ENCODE results near the gene MYG1.

MYG1 gene, protein sequence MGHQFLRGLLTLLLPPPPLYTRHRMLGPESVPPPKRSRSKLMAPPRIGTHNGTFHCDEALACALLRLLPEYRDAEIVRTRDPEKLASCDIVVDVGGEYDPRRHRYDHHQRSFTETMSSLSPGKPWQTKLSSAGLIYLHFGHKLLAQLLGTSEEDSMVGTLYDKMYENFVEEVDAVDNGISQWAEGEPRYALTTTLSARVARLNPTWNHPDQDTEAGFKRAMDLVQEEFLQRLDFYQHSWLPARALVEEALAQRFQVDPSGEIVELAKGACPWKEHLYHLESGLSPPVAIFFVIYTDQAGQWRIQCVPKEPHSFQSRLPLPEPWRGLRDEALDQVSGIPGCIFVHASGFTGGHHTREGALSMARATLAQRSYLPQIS

DNA sequence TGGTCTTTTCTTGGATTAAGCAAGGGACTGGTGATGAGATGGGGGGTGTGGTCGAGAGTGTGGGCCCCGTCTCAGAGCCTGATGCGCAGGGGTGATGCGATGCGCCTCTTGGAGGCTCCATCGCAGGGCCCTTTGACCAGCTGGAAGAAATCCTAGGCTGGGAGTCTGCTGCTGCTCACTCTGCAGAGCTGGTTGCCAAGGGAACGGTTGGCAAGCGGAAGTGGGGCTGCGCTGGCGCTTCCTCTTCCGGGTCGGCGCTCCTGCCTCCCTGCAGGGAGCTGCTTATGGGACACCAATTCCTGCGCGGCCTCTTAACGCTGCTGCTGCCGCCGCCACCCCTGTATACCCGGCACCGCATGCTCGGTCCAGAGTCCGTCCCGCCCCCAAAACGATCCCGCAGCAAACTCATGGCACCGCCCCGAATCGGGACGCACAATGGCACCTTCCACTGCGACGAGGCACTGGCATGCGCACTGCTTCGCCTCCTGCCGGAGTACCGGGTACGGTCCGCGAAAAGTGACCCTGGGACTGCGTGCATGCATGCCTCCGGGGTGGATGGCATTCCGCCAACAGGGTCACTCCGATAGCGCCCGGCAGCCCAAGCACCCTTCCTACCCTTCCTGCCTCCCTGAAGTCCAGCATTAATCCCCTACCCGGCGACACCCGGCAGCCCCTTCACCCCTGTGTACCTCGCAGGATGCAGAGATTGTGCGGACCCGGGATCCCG lies at the start of gene MYG1:
Gene MYG1 (plus strand): TSS at position 242 of the 727 bp plus-strand sequence. CDS start 43 bp downstream, at position 285.
- peak; percentile 66 to 83 (median 78) for DNase-seq (ENCODE audit: low read depth in 3 of 3)

DNA sequence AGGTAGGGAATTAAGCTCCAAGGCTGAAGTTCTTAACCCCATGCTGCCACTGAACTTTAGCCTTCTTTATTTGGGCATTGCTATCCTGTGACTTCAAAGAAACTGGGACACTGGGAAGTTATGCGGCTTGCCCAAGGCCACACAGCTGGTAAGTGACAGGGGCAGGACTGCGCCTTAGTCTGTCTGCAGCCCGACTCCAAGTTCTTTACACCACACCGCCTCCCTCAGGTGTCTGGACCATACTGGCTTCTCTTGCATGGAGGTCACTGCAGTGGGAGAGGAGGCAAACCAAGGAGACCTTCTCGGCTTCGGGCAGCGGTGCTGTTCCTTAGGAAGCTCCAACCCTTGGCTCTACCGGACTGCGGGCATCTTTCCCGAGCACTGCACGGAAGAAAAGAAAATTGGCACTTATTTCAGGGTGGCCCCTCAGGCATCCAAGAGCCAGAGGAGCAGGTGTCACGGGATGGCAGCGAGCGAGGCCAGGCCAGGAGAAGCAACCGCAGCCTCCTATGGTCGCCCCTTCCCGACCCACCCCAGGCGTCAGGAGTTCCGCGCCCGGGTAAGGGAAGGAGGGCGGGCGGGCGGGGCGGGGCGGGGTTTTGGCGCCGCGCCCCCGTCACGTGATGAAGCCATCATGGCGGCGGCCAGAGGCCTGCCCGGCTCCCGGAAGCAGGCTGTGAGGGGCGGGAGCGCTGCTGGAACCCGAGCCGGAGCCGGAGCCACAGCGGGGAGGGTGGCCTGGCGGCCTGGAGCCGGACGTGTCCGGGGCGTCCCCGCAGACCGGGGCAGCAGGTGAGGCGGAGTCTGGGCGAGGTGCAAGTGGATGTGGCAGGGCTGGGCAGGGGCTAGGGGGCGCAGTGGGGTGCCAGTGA lies 47.8 kb upstream of the MYG1 start:
- peak in 1 of 3 donors; percentile 62 for DNase-seq (ENCODE audit: low read depth in 3 of 3)

DNA sequence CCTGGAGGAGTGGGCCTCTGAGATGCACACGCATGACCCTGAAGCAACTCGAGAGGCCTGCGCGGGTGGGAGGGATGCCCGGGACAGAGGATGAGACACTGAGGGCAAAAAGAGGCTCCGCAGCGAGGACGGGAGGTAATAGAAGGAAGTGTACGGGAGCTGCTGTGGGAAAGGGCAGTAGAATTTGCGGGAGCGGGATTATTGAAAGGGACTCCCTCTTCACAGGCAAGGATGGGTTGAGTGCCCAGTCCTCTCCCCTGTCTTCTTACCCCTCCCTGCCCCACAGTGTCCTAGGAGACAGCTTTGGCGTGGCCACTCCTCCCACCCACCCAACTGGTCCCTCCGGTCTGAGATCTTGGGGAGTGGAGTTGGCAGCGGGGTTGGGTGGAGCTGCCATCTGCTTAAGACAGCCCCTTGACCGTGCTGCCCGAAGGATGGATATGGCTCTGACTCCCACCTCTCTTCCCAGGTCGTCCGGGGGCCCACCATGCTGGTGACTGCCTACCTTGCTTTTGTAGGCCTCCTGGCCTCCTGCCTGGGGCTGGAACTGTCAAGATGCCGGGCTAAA lies 47.1 kb upstream of the MYG1 start:
- no peak for DNase-seq (ENCODE audit: low read depth in 3 of 3)

DNA sequence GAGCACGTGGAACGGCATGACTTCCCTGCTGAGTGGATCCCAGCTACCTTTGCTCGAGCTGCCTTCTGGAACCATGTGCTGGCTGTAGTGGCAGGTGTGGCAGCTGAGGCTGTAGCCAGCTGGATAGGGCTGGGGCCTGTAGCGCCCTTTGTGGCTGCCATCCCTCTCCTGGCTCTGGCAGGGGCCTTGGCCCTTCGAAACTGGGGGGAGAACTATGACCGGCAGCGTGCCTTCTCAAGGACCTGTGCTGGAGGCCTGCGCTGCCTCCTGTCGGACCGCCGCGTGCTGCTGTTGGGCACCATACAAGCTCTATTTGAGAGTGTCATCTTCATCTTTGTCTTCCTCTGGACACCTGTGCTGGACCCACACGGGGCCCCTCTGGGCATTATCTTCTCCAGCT lies 46.2 kb upstream of the MYG1 start:
- DNase-seq (ENCODE audit: low read depth in 3 of 3), result no peak

DNA sequence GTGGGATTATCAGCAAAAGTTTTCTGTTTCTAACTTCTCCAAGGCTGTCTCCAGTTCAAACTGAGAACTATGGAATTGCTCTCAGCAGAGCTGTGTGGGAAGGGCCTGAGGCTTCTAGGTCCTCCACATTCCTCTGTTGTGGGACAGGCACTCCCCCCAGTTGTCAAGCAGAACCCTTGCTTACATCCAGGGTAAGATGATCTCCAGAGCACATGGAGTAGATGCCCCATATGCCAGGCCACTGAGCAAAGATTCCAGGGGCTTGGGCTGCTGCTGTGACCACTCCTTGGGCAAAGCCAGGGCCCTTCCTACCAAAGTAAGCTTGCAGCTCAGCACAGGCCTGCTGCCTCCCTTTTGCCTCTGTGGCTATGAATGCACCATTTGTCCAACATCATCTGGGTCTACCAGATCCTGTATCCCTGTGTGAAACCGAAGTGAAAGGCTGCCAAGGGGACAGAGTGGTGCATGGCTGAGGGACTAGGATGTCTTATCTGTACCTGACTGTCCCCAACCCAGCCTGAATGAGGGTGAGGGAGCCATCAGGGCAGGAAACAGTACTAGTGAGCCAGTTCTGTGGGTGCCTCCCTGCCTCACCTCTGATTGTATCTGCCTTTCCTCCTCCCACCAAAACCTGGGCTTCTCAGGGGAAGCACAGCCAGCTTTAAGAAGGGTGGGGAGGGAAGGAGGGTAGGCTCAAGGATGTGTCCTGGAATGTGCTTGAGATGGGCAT lies 44.5 kb upstream of the MYG1 start:
- no peak for DNase-seq (ENCODE audit: low read depth in 3 of 3)

DNA sequence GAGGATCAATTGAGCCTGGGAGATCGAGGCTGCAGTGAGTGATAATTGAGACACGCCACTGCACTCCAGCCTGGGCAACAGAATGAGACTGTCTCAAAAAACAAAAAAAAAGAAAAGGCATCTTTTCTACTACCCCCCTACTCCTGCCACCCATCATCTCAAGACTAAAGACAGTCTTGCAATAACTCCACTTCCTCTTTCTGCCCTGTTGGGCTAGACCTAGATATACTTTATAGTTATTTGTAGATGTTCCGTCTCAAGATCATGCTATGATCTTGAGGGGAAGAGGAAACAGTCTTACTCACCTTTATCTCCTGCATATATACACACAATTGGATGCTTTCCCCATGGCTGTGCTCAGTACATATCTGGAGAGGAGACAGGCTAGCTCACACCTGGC lies 43.5 kb upstream of the MYG1 start:
- no peak for DNase-seq (ENCODE audit: low read depth in 3 of 3)

DNA sequence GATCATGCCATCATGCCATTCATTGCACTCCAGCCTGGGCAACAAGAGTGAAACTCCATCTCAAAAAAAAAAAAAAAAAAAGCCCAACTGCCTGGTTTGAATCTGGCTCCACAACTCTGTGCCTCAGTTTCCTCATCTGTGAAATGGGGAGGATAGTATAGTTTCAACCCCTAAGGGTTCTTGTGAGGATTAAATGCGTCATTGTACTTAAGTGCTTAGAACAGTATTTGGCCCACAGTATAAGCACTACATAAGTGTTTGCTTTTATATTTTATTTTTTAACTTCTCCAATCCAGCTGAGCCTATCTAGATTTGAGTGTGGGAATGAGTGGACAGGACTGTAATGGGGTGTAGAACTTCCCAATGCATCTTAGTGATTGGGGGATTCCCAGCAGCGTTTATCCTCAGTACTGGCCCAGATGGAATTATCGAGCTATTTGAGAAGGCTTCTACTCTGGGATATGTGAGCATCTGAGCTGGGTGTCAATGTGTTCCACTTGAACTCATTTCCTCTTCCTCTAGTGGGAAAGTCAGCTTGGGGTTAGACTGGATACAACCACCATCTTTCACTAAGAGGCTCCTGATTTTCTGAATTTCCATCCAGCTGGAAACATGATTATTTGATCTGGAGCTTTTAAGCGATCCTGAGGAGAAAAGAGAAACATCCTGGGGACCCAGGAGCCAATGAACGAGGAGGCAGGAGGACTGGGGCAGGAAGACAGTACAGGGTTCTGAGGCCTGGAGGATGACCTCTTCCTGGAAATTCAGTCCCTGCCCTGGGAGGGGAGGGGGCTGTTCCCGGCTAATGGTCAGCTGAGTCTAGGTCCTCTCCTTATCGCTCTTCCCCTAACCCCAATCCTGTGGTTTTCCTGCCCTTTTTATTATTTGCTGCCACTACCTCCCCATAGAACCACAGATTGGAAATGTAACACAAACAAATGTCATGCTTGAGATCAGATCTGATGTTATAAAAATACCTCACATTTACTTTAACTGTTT lies 40.7 kb upstream of the MYG1 start:
- DNase-seq (ENCODE audit: low read depth in 3 of 3), result no peak

DNA sequence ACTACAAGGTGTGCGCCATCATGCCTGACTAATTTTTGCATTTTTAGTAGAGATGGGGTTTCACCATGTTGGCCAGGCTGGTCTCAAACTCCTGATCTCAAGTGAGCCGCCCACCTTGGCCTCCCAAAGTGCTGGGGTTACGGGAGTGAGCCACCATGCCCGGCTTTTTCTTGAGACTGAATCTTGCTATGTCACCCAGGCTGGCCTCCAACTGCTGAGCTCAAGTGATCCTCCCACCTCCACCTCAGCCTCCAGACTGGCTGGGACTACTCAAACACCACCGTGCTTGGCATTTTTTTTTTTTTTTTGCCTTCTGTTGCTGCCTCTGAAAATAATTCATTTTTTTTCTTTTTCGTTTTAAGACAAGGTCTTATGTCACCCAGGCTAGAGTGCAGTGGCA lies 39.6 kb upstream of the MYG1 start:
- no peak for DNase-seq (ENCODE audit: low read depth in 3 of 3)

DNA sequence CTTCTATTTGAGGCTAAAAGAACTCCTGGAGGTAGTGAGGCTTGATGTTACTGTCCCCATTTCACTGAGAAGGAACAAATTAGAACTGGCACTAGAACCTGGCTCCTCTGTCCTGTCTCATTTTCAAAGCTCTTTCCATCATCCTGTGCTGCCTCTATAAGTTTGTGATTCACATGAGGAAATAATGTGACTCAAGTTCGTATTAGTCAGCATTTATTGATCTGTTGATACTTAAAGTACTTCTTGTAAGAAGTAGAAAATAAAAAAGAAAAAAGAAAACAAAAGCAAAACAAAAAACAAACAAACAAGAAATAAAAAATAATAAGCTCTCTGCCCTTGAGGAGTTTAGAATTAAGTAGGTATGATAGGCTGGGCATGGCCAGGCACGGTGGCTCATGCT lies 33.7 kb upstream of the MYG1 start:
- DNase-seq (ENCODE audit: low read depth in 3 of 3), result no peak

DNA sequence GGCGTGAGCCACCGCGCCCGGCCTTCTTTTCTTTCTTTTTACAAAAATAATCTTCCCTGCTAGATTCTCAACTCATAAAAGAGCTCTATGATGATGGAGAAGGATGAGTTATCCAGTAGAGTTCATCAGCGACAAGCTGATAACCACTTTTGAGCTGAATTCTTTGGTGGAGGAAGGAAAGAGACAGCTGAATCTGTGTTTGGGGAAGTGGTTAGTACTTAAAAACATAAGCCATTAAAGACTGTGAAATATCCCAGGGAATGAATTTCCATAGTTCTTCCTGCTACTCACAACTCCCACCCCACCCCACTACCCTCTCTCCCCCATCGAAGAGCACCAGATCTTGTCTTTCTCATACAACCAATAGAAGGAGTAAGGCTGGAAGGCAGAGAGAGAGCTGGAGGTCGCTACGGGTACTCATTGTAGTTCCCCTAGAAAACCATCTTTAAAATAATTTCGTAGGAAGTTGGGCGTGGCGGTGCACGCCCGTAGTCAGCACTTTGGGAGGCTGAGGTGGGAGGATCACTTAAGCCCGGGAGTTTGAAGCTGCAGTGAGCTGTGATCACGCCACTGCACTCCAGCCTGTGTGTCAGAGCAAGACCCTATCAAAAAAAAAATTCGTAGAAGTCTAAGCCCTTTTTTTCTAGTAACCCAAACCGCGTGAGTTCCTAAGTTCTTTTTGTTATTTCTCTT lies 32.0 kb upstream of the MYG1 start:
- peak in 1 of 3 donors; percentile 20 for DNase-seq (ENCODE audit: low read depth in 3 of 3)

DNA sequence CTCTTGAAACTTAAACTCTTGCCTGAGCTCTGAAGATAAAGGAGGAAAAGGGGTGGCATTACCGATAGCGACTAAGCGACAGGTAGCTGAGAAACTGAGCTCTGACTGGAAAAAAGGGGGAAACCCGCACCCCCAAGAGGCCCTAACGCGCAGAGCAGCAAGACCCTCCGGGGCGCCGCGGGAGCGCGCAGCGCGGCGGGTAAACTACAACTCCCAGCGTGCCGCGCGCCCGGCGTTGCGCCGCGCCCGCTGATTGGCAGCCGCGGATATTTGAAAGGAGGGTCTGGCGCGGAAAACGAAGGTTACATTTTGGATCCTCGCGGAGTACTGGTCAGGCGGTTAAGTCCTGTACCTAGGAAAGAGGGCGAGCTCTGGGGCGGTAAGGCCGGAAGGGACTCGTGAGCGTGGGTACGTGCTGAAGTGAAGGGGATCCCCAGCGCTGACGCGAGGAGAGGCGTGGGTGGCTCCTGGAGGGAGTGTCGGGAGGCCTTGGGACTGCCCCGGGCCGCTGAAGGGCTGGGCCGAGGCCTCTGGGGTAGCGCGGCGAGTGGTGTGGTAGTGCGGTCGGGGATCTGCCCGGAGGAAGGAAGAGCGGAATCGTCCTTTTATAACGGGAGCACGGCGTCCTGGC lies 31.4 kb upstream of the MYG1 start, which contains the start of gene ESPL1:
Gene ESPL1 (plus strand): TSS at position 301 of the 631 bp plus-strand sequence. CDS start 468 bp downstream, outside the sequence.
- peak; percentile 75 to 80 (median 78) for DNase-seq (ENCODE audit: low read depth in 3 of 3)

DNA sequence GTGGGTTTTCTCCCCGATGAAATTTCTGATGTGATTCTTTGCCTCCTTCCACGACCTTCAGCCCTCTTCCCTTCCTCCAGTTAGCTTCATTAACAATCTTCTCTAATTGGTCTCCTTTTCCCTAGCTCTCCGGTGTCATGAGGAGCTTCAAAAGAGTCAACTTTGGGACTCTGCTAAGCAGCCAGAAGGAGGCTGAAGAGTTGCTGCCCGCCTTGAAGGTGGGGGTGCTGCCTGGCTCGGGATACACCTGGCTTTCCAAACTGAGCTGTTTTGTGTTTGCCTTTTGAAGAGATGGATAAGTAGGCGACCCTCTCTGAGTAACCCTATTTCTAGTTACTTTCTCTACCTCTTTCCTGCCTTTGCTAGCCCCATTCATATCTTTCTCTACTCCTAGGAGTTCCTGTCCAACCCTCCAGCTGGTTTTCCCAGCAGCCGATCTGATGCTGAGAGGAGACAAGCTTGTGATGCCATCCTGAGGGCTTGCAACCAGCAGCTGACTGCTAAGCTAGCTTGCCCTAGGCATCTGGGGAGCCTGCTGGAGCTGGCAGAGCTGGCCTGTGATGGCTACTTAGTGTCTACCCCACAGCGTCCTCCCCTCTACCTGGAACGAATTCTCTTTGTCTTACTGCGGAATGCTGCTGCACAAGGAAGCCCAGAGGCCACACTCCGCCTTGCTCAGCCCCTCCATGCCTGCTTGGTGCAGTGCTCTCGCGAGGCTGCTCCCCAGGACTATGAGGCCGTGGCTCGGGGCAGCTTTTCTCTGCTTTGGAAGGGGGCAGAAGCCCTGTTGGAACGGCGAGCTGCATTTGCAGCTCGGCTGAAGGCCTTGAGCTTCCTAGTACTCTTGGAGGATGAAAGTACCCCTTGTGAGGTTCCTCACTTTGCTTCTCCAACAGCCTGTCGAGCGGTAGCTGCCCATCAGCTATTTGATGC lies 30.6 kb upstream of the MYG1 start:
- DNase-seq (ENCODE audit: low read depth in 3 of 3), result no peak

DNA sequence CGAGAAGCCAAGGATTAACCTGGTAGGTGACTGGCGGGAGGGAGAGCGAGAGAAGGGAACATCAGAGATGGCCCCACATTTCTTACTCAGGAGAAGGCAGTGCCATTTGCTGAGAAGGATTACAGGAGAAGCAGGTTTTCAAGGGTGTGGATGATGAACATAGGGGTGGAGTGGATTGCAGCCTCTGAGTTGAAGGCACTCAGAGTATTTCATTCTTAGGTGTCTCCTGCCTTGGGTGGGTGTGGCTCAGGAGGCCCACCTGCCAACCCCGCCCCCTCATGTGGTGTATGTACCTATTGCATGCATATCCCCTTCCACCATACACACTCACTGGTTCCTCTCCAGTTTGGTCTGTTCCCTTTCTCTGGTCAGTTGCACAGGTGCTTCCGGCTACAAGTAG lies 25.1 kb upstream of the MYG1 start:
- no peak for DNase-seq (ENCODE audit: low read depth in 3 of 3)

DNA sequence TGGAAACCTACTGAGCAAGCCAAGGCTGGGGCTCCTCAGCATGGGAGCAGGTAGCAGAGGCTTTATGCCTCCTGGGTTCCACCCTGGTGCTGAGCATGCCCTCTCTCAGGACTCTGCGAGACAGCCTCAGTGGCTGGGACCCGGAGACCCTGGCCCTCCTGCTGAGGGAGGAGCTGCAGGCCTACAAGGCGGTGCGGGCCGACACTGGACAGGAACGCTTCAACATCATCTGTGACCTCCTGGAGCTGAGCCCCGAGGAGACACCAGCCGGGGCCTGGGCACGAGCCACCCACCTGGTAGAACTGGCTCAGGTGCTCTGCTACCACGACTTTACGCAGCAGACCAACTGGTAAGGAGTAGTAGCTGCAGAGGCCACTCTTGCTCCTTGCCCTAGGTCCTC lies 23.0 kb upstream of the MYG1 start:
- no peak for DNase-seq (ENCODE audit: low read depth in 3 of 3)

DNA sequence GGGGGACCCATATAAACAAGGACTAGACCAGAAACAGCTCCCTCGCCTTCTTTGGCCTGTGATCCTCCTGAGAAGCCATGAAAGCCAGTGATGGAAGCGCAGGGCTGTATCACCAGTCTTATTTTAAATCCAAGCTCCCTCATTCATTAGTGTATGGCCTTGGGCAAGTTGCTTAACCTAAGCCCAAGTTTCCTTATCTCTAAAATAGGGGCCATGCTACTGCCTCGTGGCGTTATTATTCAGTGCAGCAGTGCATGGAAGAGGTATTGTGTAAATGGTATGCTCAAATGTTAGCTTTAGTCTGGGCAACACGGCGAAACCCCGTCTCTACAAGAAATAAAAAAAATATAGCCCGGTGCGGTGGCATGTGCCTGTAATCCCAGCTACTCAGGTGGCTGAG lies 21.5 kb upstream of the MYG1 start:
- DNase-seq (ENCODE audit: low read depth in 3 of 3), result no peak

DNA sequence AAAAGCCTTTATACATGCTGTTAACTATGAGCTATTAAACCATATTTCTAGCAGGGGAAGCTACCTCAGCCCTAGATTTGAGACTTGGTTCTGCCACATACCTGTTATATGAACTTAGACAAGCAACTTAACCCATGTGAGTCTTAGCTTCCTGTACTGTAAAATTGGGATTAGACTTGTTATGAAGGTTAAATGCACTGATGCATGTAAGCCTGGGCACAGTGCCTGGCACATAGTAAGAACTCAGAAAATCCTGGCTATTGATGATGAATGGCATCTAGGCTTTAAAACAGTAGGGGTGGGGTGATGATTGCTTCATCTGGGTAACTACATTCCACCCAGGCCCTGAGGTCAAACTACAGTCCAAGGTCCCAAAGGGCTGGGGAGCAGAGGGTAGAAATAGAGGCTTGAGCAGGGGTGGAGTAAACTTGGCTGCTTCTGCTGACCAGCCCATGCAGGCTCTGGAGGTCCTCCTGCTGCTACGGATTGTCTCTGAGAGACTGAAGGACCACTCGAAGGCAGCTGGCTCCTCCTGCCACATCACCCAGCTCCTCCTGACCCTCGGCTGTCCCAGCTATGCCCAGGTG lies 20.1 kb upstream of the MYG1 start:
- DNase-seq (ENCODE audit: low read depth in 3 of 3), result no peak

DNA sequence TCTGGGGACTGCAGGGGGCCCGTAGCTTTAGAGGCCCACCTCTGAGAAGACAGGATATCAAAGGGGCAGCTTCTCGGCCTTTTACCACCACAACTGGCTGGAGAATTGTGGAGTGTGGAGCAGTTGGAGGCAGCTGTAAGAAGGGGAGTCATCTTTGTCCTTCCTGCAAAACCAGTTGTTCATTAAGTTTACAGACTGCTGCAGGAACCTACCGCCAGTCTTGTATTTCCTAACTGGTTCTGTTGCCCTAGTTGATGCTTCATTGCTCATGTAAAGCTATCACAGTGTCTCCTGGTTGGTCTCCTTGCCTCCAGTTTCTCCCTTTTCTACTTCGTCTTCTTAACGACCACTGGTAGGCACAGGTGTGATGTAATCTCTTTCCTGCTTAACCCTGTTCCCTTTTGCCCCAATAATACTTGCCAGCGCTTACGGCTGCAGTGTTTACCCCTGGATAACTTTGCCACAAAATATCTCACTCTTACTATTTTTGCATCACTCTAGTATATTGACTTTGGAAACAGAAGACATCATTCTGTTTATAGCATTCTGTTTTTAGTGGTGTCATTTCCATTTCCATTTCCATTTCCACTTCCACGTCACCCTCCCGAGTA lies 19.5 kb upstream of the MYG1 start:
- no peak for DNase-seq (ENCODE audit: low read depth in 3 of 3)
